Astrocyte of the cerebellum (primary cell): ENCODE results near the gene MEA1.
"Not testable (repeated sequence)": the region's sequence is repeated elsewhere in the genome, so short reads cannot be mapped to it uniquely, and the experiment has no call there.

Source experiments
- DNase-seq: peaks from one replicate; pipeline ENCODE4 v3.0.0-alpha.2; 2011; ENCODE audit warnings: low read depth
- H3K4me3 ChIP-seq: 2 replicates; pipeline ENCODE4 v1.5.1; 2011; ENCODE audit warnings: mild to moderate bottlenecking, low read depth, low read length, moderate library complexity
- in situ Hi-C: cut with HindIII; loops from 2 replicates; pipeline ENCODE4 v1.10.0; 2017; ENCODE audit warnings: low sequenced_read_pairs
- TF ChIP-seq, protein P1 (sequence below): IDR thresholded peaks from 2 replicates; pipeline ENCODE4 v1.5.1; 2012; ENCODE audit warnings: low read length, low read depth, moderate library complexity, mild to moderate bottlenecking; ENCODE audit errors: missing control alignments

The MEA1 gene

DNA sequence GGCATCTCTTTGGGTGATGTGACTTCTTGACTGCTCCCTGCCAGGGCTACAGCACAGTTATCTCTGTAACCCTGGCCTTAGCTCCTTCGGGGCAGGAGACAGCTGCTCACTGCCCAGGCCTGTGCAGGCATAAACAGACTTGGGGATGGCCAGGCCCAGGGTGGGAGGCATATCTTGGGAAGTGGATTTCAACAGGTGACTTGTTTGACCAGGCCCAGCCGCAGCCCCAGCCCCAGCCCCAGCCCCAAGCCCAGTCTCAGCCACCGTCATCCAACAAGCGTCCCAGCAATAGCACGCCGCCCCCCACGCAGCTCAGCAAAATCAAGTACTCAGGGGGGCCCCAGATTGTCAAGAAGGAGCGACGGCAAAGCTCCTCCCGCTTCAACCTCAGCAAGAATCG lies 7.5 kb downstream of the MEA1 start:
- H3K4me3 ChIP-seq, result no peak overlapping the region
- in situ Hi-C loops, result no loop called here
- TF ChIP-seq, protein P1, sequence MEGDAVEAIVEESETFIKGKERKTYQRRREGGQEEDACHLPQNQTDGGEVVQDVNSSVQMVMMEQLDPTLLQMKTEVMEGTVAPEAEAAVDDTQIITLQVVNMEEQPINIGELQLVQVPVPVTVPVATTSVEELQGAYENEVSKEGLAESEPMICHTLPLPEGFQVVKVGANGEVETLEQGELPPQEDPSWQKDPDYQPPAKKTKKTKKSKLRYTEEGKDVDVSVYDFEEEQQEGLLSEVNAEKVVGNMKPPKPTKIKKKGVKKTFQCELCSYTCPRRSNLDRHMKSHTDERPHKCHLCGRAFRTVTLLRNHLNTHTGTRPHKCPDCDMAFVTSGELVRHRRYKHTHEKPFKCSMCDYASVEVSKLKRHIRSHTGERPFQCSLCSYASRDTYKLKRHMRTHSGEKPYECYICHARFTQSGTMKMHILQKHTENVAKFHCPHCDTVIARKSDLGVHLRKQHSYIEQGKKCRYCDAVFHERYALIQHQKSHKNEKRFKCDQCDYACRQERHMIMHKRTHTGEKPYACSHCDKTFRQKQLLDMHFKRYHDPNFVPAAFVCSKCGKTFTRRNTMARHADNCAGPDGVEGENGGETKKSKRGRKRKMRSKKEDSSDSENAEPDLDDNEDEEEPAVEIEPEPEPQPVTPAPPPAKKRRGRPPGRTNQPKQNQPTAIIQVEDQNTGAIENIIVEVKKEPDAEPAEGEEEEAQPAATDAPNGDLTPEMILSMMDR, result no peak
- DNase-seq, result no peak

DNA sequence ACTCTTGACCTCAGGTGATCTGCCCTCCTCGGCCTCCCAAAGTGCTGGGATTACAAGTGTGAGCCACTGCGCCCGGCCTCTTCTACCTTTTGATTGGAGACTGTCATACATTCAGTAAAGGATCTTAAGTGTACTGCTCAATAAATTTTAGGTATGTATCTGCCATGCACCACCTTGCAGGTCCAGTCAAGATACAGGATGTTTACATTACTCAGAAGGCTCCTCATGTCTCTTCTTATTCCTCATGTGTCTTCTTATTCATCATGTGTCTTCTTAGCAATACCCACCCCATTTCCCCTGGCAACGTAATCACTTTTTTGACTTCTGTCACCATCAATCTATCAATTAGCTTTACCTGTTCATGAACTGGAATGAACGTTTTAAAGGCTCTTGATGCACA lies 7.9 kb downstream of the MEA1 start:
- DNase-seq, result no peak
- in situ Hi-C loops, result no loop called here
- TF ChIP-seq, protein P1, result no peak
- no peak overlapping the region for H3K4me3 ChIP-seq

DNA sequence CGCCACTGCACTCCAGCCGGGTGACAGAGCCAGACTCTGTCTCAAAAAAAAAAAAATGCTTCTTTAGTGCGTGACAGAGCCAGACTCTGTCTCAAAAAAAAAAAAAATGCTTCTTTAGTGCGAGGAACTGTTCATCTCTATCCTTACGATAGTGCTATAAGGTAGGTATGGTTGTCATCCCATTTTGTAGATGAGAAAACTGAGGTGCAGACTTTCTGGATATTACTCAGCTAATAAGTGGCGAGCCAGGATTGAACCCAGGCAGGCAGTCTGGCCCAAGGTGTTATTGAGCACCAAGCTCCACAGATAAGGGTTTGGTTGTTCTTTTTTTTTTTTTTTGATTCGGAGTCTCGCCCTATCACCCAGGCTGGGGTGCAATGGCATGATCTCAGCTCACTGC lies 11.9 kb downstream of the MEA1 start:
- TF ChIP-seq, protein P1, result no peak
- in situ Hi-C loops, result no loop called here
- DNase-seq, result no peak
- no peak overlapping the region for H3K4me3 ChIP-seq

DNA sequence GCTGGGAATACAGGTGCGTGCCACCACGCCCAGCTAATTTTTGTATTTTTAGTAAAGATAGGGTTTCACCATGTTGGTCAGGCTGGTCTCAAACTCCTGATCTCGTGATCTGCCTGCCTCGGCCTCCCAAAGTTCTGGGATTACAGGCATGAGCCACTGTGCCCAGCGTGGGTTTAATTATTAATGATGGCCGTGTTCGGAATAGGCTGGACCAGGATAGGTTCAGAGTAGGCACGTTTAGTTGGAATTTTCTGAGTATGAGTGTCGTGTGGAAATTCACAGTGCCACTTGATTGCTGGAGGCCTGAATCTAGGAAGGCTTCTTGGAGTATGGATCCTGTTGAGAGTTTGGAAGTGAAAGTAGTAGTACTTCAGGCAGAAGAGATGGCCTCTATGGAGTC lies 15.5 kb downstream of the MEA1 start:
- DNase-seq, H3K4me3 ChIP-seq, in situ Hi-C loops: not testable (repeated sequence)

DNA sequence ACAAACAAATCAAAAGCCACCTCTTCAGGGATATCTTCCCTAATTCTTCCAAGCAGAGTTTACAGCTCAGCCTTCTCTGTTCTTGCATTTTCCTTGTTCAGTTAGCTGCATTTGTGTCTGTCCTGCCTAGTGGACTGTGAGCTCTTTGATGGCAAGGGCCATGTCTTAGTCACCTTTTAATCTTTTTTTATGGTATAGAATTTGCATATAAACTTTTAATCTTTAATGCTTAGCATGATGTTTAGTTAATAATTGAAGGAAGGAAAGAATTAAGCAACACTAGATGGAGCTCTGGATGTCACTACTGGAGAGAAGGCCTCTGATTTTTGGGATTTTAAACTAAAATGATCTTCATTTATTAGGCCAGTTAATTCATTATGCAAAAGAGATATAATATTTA lies 17.2 kb downstream of the MEA1 start:
- TF ChIP-seq, protein P1, result no peak
- DNase-seq, result no peak
- no peak overlapping the region for H3K4me3 ChIP-seq
- in situ Hi-C loops, result no loop called here

DNA sequence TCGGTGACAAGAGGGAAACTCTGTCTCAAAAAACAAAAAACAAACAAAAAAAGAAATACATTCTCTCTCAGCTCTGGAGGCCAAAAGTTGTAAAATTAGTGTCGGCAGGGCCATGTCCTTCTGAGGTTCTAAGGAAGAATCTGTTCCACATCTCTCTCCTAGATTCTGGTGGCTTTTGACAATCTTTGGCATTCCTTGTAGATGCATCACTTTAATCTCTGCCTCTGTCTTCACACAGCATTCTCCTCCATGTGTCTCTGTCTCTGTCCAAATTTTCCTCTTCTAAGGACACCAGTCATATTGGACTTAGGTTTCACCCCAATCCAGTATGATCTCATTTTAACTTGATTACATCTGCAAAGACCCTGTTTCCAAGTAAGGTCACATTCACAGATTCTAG lies 20.3 kb downstream of the MEA1 start:
- TF ChIP-seq, protein P1, result no peak
- no peak for DNase-seq
- in situ Hi-C loops, result no loop called here
- no peak overlapping the region for H3K4me3 ChIP-seq

DNA sequence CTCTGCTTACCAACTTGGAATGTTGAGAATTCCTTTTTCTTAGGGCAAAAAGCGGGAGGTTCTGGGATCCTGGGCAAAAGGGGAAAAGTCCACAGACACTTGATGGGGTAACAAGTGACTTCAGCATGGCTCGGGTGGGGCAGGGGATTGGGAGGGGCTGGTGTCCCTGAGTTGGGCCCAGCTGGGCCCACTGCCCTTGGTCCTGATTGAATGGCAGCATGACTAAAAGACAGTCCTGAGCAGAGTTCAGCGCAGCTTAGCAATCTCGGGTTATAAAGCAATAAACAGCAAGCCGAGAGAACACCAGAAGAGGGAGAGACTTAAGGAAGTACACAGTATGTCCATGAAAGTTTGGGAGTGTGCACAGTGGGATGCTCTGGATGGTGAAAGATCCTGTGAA lies 23.8 kb downstream of the MEA1 start:
- no peak overlapping the region for H3K4me3 ChIP-seq
- no peak for DNase-seq
- in situ Hi-C loops, result no loop called here
- TF ChIP-seq, protein P1, result no peak
